Measurements from ENCODE around the gene TANGO6. TPM values are rescaled to one million over a fixed set of nuclear protein-coding genes. Genes with fewer than 3 reads are reported as not detected.
A peak's percentile ranks its signal among the peaks of the same experiment; 100 is the strongest.

Gene TANGO6
- total RNA-seq, 2 donors from 2014 or later, result 37.3 to 55.4 TPM

GRCh38 chr16:69108064-69108904, 265.0 kb downstream of the TANGO6 start:
- Histone ChIP-seq H3K4me1 (ENCODE audit: control insufficient read depth in 1 of 2, low read depth in 2 of 2) (peaks cover 22 to 29% of the 10 kb centered on the region in 2 donors), H3K9me3 (no peaks in the 10 kb centered on the region), H3K27ac (no peak overlapping the region), H3K36me3 (peaks cover 14% of the 10 kb centered on the region), H3K4me3 (peak overlapping the region; percentile 71), H3K27me3 (replicated peaks; ENCODE audit: insufficient read depth) (no peaks in the 10 kb centered on the region)
- TF ChIP-seq CTCF (IDR thresholded peaks at IDR 0.05), result no peak
- ATAC-seq (ENCODE audit: insufficient number of reproducible peaks, low FRiP score, low read depth) (no peak), DNase-seq (ENCODE audit: low spot score) (no peak)

- peaks cover 15% of the 10 kb centered on the region for H3K36me3 ChIP-seq
- no peaks in the 10 kb centered on the region for H3K9me3 ChIP-seq
- H3K4me3 ChIP-seq, result no peak overlapping the region
- no peak for TF ChIP-seq CTCF (IDR thresholded peaks at IDR 0.05)
- H3K27ac ChIP-seq, result no peak overlapping the region
- no peaks in the 10 kb centered on the region for H3K27me3 ChIP-seq (replicated peaks; ENCODE audit: insufficient read depth)
- DNase-seq (ENCODE audit: low spot score), result no peak
- H3K4me1 ChIP-seq (ENCODE audit: control insufficient read depth in 1 of 2, low read depth in 2 of 2), result peaks cover 22 to 29% of the 10 kb centered on the region in 2 donors
- no peak for ATAC-seq (ENCODE audit: insufficient number of reproducible peaks, low FRiP score, low read depth)
Observed at GRCh38 chr16:69108905-69109252, 265.5 kb downstream of the TANGO6 start.

- DNase-seq (ENCODE audit: low spot score) (no peak), ATAC-seq (ENCODE audit: insufficient number of reproducible peaks, low FRiP score, low read depth) (no peak)
- Histone ChIP-seq H3K9me3 (no peaks in the 10 kb centered on the region), H3K27me3 (replicated peaks; ENCODE audit: insufficient read depth) (no peaks in the 10 kb centered on the region), H3K36me3 (peaks cover 21% of the 10 kb centered on the region), H3K4me3 (no peak overlapping the region), H3K27ac (no peak overlapping the region), H3K4me1 (ENCODE audit: control insufficient read depth in 1 of 2, low read depth in 2 of 2) (peaks cover 22 to 29% of the 10 kb centered on the region in 2 donors)
- TF ChIP-seq CTCF (IDR thresholded peaks at IDR 0.05), result no peak
Observed at GRCh38 chr16:69109486-69110270, 266.3 kb downstream of the TANGO6 start.

GRCh38 chr16:69110406-69110805, 267.1 kb downstream of the TANGO6 start:
- Histone ChIP-seq H3K4me1 (ENCODE audit: control insufficient read depth in 1 of 2, low read depth in 2 of 2) (peaks cover 19 to 25% of the 10 kb centered on the region in 2 donors), H3K27ac (no peak overlapping the region), H3K27me3 (replicated peaks; ENCODE audit: insufficient read depth) (no peaks in the 10 kb centered on the region), H3K4me3 (no peak overlapping the region), H3K36me3 (peaks cover 29% of the 10 kb centered on the region), H3K9me3 (no peaks in the 10 kb centered on the region)
- DNase-seq (ENCODE audit: low spot score), result no peak
- no peak for ATAC-seq (ENCODE audit: insufficient number of reproducible peaks, low FRiP score, low read depth)
- no peak for TF ChIP-seq CTCF (IDR thresholded peaks at IDR 0.05)

GRCh38 chr16:69111216-69111875, 268.0 kb downstream of the TANGO6 start:
- no peak for DNase-seq (ENCODE audit: low spot score)
- H3K27me3 ChIP-seq (replicated peaks; ENCODE audit: insufficient read depth), result no peaks in the 10 kb centered on the region
- TF ChIP-seq CTCF (IDR thresholded peaks at IDR 0.05), result no peak
- H3K4me3 ChIP-seq, result no peak overlapping the region
- ATAC-seq (ENCODE audit: insufficient number of reproducible peaks, low FRiP score, low read depth), result no peak
- no peak overlapping the region for H3K27ac ChIP-seq
- H3K36me3 ChIP-seq, result peaks cover 34% of the 10 kb centered on the region
- peaks cover 16 to 20% of the 10 kb centered on the region in 2 donors for H3K4me1 ChIP-seq (ENCODE audit: control insufficient read depth in 1 of 2, low read depth in 2 of 2)
- no peaks in the 10 kb centered on the region for H3K9me3 ChIP-seq
